Nephron (organoid): ENCODE data around the gene SMIM10L2A.

ENCODE experiments used
- H3K27ac Mint-ChIP-seq, 3 experiments: 2 replicates each; pipeline ENCODE4 v1.8.0; 2020; ENCODE audit warnings: mixed read lengths in 3 of 3, mild to moderate bottlenecking in 2 of 3, moderate library complexity in 1 of 3
- H3K27me3 Mint-ChIP-seq: 2 replicates; pipeline ENCODE4 v1.8.0; 2021; ENCODE audit warnings: low read depth, mild to moderate bottlenecking, moderate library complexity, mixed read lengths
- H3K36me3 Mint-ChIP-seq: 2 replicates; pipeline ENCODE4 v1.8.0; 2020; ENCODE audit warnings: low read depth, mixed read lengths
- H3K4me1 Mint-ChIP-seq: 2 replicates; pipeline ENCODE4 v1.8.0; 2020; ENCODE audit warnings: mixed read lengths
- H3K4me3 Mint-ChIP-seq, 3 experiments: 2 replicates each; pipeline ENCODE4 v1.8.0; 2020; ENCODE audit warnings: mild to moderate bottlenecking in 3 of 3, mixed read lengths in 3 of 3, moderate library complexity in 2 of 3
- H3K9me3 Mint-ChIP-seq: 2 replicates; pipeline ENCODE4 v1.8.0; 2020; ENCODE audit warnings: mixed read lengths
- CTCF ChIP-seq, 3 experiments: fragments of 200-600 bp; sonication (generic); IDR thresholded peaks; one replicate each; pipeline ENCODE4 v1.5.0; 2021; ENCODE audit warnings: antibody characterized with exemption in 3 of 3; ENCODE audit not compliant: unreplicated experiment in 3 of 3

The SMIM10L2A gene

GRCh38 chrX:135436456-135436855 is 14.7 kb downstream of the SMIM10L2A start:
- H3K9me3 Mint-ChIP-seq: peaks cover 19% of the 10 kb centered on the region
- H3K4me1 Mint-ChIP-seq: no peaks in the 10 kb centered on the region
- H3K27me3 Mint-ChIP-seq: no peaks in the 10 kb centered on the region
- no peaks in the 10 kb centered on the region for H3K36me3 Mint-ChIP-seq
- H3K4me3 Mint-ChIP-seq: no peak overlapping the region
- TF ChIP-seq CTCF (IDR thresholded peaks at IDR 0.05; ENCODE audit: unreplicated experiment in 3 of 3): no peak
- H3K27ac Mint-ChIP-seq: no peak overlapping the region

DNA sequence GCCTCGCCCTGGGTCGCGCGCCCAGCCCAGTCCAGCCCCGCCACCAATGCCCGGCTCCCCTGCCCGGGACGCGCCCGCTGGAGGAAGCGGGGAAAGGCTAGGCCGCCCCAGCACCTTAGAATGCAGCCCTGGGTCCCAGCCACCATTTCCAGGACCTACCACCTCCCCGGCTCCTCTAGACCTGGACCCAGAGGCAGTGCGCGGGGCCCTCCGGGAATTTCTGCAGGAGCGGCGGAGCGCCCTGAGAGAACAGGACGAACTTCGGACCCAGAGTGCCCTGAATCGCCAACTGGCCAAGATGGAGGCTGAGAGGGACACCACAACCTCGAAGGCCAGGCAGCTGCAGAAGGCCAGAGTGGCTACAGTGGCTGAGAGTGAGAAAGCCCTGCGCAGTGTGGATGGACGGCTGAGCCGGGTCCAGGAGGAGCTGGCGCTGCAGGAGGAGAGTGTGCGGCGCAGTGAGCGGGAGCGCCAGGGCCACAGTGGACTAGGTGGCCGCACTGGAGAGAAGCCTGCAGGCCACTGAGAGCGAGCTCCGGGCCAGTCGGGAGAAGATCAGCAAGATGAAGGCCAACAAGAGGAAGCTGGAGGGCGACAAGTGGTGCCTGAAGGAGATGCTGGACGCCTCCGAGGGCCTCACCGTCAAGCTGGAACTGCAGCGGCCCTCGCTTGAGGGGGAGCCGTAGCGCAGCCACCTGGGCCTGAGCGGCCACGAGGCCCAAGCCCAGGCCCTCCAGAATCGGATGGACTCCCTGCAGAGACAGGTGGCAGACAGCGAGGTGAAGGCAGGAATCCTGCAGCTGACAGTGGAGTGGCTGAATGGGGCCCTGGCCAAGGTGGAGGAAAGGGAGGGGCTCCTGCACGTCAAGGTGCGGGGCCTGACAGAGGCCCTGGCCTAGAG is 15.5 kb downstream of the SMIM10L2A start:
- H3K4me1 Mint-ChIP-seq: no peaks in the 10 kb centered on the region
- no peaks in the 10 kb centered on the region for H3K36me3 Mint-ChIP-seq
- no peak for TF ChIP-seq CTCF (IDR thresholded peaks at IDR 0.05; ENCODE audit: unreplicated experiment in 3 of 3)
- peaks cover 14% of the 10 kb centered on the region for H3K9me3 Mint-ChIP-seq
- no peaks in the 10 kb centered on the region for H3K27me3 Mint-ChIP-seq
- H3K27ac Mint-ChIP-seq: no peak overlapping the region
- no peak overlapping the region for H3K4me3 Mint-ChIP-seq

DNA sequence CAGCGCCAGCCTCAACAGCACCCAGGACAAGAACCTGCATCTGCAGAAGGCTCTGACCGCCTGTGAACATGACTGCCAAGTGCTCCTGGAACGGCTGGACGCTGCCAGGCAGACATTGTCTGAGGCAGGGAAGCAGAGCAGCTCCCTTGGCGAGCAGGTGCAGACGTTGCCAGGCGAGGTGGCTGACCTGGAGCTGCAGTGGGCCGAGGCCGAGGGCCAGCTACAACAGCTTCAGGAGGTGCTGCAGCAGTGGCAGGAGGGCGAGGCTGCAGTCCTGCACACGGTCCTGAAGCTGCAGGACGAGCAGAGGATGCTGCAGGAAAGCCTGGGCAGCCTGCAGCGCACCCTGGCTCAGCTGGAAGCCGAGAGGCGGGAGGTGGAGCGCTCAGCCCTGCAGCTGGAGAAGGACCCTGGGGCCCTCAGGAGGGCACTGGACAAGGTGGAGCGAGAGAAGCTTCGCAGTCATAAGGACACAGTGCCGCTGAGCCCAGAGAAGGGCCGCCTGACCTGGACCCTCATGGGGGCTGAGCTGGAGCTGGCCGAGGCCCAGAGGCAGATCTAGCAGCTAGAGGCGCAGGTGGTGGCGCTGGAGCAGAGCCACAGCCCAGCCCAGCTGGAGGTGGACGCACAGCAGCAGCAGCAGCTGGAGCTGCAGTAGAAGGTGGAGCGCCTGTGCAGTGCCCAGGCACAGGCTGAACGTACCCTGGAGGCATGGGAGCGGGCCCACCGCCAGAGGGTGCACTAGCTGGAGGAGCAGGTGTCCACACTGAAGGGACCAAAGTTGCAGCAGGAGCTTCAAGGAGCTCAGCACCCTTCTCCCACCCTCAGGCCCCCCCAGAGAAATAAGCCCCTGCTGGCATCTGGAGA is 16.4 kb downstream of the SMIM10L2A start:
- Mint-ChIP-seq H3K36me3 (no peaks in the 10 kb centered on the region), H3K9me3 (peaks cover 14% of the 10 kb centered on the region)
- no peak for TF ChIP-seq CTCF (IDR thresholded peaks at IDR 0.05; ENCODE audit: unreplicated experiment in 3 of 3)

GRCh38 chrX:135438734-135439043 is 16.9 kb downstream of the SMIM10L2A start:
- Mint-ChIP-seq H3K4me3 (no peak overlapping the region), H3K9me3 (peaks cover 14% of the 10 kb centered on the region), H3K4me1 (no peaks in the 10 kb centered on the region), H3K27me3 (no peaks in the 10 kb centered on the region), H3K27ac (no peak overlapping the region), H3K36me3 (no peaks in the 10 kb centered on the region)
- TF ChIP-seq CTCF (IDR thresholded peaks at IDR 0.05; ENCODE audit: unreplicated experiment in 3 of 3): no peak

More for the DNA sequence above, 16.4 kb downstream of the SMIM10L2A start:
- H3K27me3 Mint-ChIP-seq: no peaks in the 10 kb centered on the region
- no peaks in the 10 kb centered on the region for H3K4me1 Mint-ChIP-seq
- no peak overlapping the region for H3K27ac Mint-ChIP-seq
- no peak overlapping the region for H3K4me3 Mint-ChIP-seq

- H3K9me3 Mint-ChIP-seq: peaks cover 10% of the 10 kb centered on the region
- no peaks in the 10 kb centered on the region for H3K36me3 Mint-ChIP-seq
- H3K4me1 Mint-ChIP-seq: peaks cover 4% of the 10 kb centered on the region
- H3K4me3 Mint-ChIP-seq: no peak overlapping the region
- TF ChIP-seq CTCF (IDR thresholded peaks at IDR 0.05; ENCODE audit: unreplicated experiment in 3 of 3): no peak
- H3K27ac Mint-ChIP-seq: no peak overlapping the region
- H3K27me3 Mint-ChIP-seq: no peaks in the 10 kb centered on the region
Measured at GRCh38 chrX:135449637-135450550, 28.1 kb downstream of the SMIM10L2A start.
